Erythroblast (primary cell): Measurements from ENCODE around the gene CYB5D1.

Experiments used
- DNase-seq, 2 experiments: peaks; one replicate each; lab custom pipeline; 2025; lab: John Stamatoyannopoulos, UW
- GATA1 ChIP-seq: IDR thresholded peaks from 2 replicates; pipeline ENCODE4 v1.6.1; 2011; ENCODE audit warnings: low read depth, mild to moderate bottlenecking, control low read depth, low read length, moderate library complexity
- POLR2A ChIP-seq: IDR thresholded peaks from 2 replicates; pipeline ENCODE4 v1.6.1; 2011; ENCODE audit warnings: mild to moderate bottlenecking, low read length

The CYB5D1 gene

GRCh38 chr17:7845359-7846062 lies 12.3 kb upstream of the CYB5D1 start:
- TF ChIP-seq POLR2A (no peak), GATA1 (no peak)
- no peak for DNase-seq

- TF ChIP-seq GATA1 (no peak), POLR2A (no peak)
- no peak for DNase-seq
These were observed 11.6 kb upstream of the CYB5D1 start for GRCh38 chr17:7846063-7846735.

- DNase-seq = no peak
- no peak for TF ChIP-seq GATA1
- no peak for TF ChIP-seq POLR2A
These were observed 10.8 kb upstream of the CYB5D1 start for GRCh38 chr17:7846765-7847661.

GRCh38 chr17:7848131-7848579 lies 9.6 kb upstream of the CYB5D1 start:
- TF ChIP-seq GATA1 = no peak
- TF ChIP-seq POLR2A = no peak

GRCh38 chr17:7848739-7849129 lies 9.1 kb upstream of the CYB5D1 start:
- TF ChIP-seq POLR2A (no peak), GATA1 (no peak)
- DNase-seq = no peak

More at GRCh38 chr17:7848131-7848579, 9.6 kb upstream of the CYB5D1 start:
- no peak for DNase-seq

GRCh38 chr17:7849130-7849750 lies 8.6 kb upstream of the CYB5D1 start:
- TF ChIP-seq POLR2A (no peak), GATA1 (no peak)
- no peak for DNase-seq

GRCh38 chr17:7849751-7850504 lies 7.9 kb upstream of the CYB5D1 start:
- TF ChIP-seq GATA1 (no peak), POLR2A (no peak)
- DNase-seq = no peak

GRCh38 chr17:7850701-7851437 lies 6.9 kb upstream of the CYB5D1 start:
- TF ChIP-seq GATA1 (no peak), POLR2A (no peak)
- no peak for DNase-seq

GRCh38 chr17:7851438-7852261 lies 6.2 kb upstream of the CYB5D1 start:
- DNase-seq = peak; percentile 92 to 96
- TF ChIP-seq GATA1 (no peak), POLR2A (peak; percentile 39)

GRCh38 chr17:7852262-7852670 lies 5.5 kb upstream of the CYB5D1 start:
- TF ChIP-seq GATA1 = no peak
- TF ChIP-seq POLR2A = no peak
- peak in 1 of 2 experiments; percentile 49 for DNase-seq

GRCh38 chr17:7852919-7853690 lies 4.7 kb upstream of the CYB5D1 start:
- TF ChIP-seq POLR2A = no peak
- no peak for TF ChIP-seq GATA1
- DNase-seq = no peak
